HG02840 (cell line): ENCODE measurements around the gene CYSRT1.

Experiments used
- ATAC-seq: cut with Tn5 transposase; IDR thresholded peaks from one replicate; pipeline ENCODE4 v1.9.1; 2021; ENCODE audit warnings: mild to moderate bottlenecking, moderate library complexity, moderate number of reproducible peaks; ENCODE audit not compliant: unreplicated experiment, low FRiP score

CYSRT1 gene

DNA sequence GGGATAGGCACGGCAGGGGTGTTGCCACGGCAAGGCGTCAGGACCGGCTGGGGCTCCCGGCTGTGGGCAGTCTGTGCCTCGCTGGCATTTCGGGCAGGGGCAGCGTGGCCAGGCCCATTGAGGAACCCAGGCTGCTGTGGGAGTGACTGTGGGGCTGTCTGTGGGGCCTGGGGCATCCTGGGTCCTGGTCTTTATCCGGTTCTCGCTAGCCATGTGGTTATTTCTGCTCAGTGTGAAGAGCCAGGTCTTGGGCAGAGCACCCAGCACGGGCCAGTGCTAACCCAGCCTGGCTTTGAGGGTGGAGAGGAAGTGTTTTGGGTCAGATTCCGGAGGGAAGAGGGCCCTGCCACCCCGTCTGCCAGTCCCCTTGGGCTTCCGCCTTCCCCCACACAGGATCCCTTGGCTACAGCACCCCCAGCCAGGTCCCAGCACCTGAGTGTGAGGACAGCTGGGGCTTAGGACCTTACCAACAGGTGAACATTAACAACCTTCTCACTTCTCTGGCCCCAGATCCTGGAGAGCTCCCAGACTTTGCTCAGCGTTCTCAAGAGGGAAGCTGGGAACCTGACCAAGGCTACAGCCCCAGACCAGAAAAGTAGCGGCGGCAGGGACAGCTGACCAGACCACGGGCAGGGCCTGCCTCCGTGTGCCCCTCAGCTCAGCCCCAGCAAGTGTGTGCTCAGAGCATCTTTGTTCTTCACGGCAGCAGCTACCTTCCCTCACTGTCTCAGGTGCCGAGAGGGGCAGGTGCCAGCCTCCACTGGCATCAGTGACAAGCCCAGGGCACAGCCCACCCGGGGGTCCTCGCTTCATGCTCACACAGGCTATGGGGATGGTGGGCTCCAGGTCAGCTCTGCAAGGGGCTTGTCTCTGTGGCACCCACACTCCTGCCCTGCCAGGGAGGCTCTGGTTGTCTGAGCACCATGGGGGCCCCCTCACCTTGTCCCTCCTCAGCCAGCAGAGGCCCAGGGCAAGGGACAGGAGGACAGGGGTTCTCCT is 35.4 kb upstream of the CYSRT1 start:
- ATAC-seq = no peak

DNA sequence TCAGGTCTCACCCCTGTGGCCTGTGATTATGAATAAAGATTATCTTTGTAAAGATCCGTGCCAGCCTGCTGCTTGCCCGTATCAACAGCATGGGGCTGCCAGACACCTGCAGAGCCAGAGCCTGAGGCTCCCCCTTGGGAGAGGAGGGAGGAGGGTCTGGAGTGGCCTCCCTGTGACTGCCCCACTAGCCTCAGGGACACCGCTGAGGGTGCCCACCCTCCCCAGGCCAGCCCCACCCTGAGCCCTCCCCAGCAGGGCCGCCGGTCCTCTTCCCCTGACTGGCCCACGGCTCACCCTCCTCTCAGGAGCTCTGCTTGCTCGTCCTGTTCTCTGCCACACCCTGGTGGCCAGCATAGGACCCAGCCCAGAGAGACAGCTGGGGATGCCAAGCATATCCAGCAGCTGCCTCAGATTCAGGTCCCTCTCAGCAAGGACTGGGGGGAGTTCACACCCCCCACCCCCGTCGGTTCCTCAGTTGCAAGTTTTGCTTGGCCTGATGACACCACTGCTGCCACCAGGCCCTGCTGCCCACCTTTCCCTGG is 34.6 kb upstream of the CYSRT1 start:
- ATAC-seq = no peak

- no peak for ATAC-seq
These were observed 33.7 kb upstream of the CYSRT1 start for GRCh38 chr9:137191245-137191644.

DNA sequence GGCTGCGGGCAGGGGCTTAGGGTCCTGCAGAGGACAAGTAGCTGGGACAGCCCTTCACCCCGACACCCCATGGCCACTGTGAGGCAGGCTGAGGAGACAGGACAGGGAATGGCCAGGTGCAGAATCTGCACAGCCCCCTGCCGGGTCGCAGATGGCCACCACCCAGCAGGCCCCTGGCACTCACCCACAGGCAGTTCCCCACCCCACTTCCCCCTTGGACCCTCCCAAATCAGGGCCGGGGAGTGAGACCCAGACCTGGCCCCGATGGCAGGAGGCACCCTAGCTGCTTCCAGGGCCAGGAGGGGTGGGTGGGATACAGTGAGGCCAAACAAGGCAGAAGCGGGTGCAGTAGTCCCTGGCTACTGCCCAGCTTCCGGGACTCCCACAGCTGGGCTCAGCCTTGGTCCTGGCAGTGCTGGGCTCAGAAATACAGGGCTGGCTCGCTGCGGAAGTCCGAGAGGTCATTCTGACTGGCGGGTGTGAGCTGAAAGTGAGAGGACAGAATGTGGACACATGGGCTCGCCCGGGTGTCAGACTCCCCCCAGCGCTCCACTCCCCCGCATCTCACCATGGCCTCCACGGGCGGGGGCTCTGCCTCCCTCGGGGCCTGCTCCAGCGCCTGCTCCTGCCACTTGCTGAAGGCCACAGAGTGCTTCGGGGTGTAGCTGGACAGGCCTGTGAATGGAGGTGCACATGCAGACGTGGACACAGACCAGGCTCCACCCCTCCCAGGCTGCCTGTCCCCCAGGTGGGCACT is 33.1 kb upstream of the CYSRT1 start:
- ATAC-seq = no peak

DNA sequence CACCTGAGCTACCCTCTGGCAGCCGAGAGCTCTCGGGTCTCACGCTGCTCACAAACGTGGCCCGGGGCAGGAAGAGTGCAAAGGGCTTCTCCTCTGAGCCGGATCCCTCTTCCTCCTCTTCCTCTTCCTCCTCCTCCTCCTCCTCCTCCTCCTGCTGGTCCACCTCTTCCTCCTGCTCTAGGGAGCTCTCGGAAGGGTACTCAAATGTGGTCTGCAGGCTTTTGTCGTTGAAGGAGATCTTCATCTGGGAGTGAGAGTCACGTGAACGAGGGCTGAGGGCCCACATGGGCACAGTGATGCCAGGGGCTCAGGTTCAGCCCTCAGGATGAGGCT is 32.6 kb upstream of the CYSRT1 start:
- no peak for ATAC-seq

DNA sequence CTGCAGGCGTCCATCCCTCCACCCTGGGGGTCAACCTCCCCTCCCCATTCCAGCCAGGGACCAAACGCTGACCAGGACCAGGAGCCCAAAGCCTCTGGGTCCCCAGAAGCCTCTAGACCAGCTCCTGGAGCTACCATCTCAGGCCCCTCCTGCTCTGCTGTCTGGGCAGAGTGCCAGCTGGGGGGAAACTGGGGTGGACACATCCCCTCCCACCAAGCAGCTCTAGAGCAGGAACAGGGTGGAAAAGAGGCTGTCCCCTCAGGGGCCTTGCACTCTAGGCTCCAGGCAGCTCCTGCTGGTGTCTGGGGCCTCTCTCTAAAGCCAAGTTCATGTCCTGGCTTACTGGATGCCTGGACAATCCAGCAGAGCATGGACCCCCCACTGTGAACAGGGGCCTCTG is 32.1 kb upstream of the CYSRT1 start:
- ATAC-seq = no peak

GRCh38 chr9:137193771-137194170 is 31.2 kb upstream of the CYSRT1 start:
- no peak for ATAC-seq

GRCh38 chr9:137194388-137194787 is 30.6 kb upstream of the CYSRT1 start:
- no peak for ATAC-seq

GRCh38 chr9:137194909-137195308 is 30.1 kb upstream of the CYSRT1 start:
- no peak for ATAC-seq

DNA sequence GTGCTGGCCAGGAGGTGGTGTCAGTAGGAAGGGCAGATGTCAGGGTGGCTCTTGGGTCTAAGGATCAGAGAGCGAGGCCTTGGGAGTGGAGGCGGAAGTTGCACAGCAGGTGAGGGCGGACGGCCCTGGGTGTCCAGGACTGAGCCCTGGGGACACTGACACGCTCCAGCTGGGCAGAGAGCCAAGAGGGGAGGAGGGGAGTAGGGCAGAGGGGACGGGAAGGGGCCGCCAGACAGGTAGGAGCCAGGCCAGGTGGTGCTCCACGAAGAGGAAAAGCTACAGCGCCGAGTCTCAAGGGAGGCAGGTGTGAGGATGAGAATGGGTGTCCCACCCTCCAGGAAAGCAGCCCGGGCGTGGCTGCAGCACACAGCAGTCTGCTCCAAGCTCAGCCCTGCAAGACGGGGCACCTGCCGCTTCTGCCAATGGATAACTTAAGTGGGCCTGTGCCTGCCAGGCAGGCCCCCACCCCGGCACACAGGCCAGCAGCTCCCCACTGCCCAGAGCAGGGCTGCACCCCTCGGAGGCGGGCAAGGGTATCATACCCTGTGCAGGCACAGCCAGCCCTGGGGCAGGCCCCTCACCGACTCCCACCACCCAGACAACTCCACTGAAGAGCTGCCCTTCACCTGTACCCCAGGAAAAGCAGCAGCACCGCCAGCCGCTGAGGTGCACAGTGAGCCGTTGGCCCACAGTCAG is 29.3 kb upstream of the CYSRT1 start:
- no peak for ATAC-seq

- no peak for ATAC-seq
These were observed 26.7 kb upstream of the CYSRT1 start for GRCh38 chr9:137198051-137198901.

DNA sequence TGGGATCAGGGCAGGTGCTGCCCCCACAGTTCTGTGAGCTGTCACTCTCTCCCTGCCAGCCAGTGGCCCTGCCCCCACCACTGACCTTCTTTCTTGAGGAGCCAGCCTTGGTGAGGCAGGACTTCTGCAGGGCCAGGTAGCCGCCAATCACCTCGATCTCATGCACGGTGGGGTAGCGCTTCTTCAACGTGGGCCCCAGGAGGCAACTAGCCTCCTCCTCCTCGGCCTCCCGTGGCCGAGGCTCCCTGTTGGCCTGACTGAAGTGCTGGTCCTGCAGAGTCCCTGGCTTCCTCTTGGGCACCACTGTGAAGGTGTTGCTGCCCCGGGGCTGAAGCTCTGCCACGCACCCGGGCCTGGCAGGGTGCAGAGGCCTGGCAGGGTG is 26.1 kb upstream of the CYSRT1 start:
- no peak for ATAC-seq

- ATAC-seq = no peak
These were observed 25.4 kb upstream of the CYSRT1 start for GRCh38 chr9:137199411-137200121.

DNA sequence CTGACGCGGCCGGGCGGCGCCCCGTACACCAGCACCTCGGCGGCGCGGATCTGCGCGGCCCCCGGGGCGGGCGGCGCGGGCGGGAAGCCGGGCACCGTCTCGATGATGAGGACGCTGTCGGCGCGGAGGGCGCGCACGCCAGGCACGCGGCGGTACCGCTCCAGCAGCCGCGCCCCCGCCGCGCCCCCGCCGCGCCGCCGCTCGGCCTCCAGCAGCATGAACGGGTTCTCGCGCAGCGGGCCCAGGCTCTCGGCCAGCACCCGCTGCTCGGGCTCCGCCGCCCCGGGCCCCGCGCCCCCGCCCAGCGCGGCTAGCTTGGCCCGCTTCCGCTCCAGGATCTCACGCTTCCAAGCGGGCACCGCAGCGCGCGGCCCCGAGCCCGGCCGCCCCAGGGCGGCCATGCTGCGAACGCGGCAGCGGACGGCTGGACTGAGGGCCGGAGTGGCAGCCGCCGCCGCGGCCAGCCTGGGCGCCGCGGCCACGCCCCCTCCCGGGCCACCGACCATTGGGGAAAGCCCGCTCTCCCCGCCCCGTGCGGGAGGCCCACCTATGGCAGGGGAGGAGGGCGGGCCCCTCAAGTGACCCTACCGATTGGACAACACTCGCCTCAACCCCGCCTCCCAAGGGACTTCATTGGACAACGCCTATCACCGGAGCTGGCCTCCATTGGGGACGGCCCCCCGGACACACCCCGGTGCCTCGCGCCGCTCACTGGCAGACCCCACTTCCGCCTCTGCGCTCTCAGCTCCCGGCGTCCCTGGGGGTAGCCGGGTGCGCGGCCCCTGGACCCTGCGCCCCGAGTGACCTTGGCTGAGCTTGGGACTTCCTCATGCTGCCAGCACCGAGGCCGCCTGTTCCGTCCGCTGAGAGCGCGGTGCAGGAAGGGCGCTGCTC is 24.4 kb upstream of the CYSRT1 start, which contains the start of gene TPRN:
TPRN (minus strand) TSS at position 431 of the 894 bp plus-strand sequence; CDS start at position 401, 30 bp downstream.
- ATAC-seq = peak; percentile 87

GRCh38 chr9:137201205-137201868 is 23.6 kb upstream of the CYSRT1 start:
- ATAC-seq = no peak

DNA sequence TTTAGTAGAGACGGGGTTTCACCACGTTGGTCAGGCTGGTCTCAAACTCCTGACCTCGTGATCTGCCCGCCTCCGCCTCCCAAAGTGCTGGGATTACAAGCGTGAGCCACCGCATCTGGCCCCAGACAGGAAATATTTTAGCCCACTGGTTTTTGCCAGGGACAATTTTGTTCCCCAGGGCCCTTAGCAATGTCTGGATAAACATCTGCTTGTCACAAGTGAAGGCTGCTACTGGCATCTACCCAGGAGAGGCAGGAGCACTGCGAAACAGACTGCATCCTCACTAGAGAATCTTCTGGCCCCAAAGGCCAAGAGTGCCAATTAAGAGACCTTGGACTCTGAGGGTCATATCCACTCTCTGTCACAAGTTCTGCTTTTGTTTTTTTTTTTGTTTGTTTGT is 22.0 kb upstream of the CYSRT1 start:
- ATAC-seq = no peak

DNA sequence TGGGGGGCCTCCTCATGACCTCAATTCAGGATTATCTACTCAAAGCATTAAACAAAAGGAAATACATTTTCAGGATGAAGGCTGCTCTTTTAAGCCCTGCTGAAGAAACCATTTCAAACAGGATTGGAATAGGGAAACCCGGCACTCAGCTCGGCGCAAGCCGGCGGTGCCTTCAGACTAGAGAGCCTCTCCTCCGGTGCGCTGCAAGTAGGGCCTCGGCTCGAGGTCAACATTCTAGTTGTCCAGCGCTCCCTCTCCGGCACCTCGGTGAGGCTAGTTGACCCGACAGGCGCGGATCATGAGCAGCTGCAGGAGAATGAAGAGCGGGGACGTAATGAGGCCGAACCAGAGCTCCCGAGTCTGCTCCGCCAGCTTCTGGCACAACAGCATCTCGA is 20.2 kb upstream of the CYSRT1 start:
- no peak for ATAC-seq
